CD4-positive, alpha-beta memory T cell (primary cell): ENCODE measurements around the gene TMPRSS12. TPM values are rescaled to one million over a fixed set of nuclear protein-coding genes. Genes with fewer than 3 reads are reported as not detected.
"Not testable (repeated sequence)": the region's sequence is repeated elsewhere in the genome, so short reads cannot be mapped to it uniquely, and the experiment has no call there.

Source experiments
- CTCF ChIA-PET: fragments of 350-600 bp; sonication (Branson Sonifier 250); formaldehyde crosslinking; loops from one replicate; lab custom pipeline; 2021; ENCODE audit warnings: inconsistent platforms; ENCODE audit not compliant: partially characterized antibody; lab: Charles Lee
- POLR2A ChIA-PET: fragments of 350-600 bp; sonication (Branson Sonifier 250); formaldehyde crosslinking; loops from one replicate; lab custom pipeline; 2021; ENCODE audit not compliant: partially characterized antibody; lab: Charles Lee
- DNase-seq, 5 donors: peaks; one replicate each; pipeline versions ENCODE4 v3.0.0 to v3.0.0-alpha.2; 2020 to 2022; ENCODE audit warnings: mixed read lengths in 1 of 5
- H3K27ac ChIP-seq: one replicate; pipeline ENCODE4 v1.7.0; 2013; ENCODE audit warnings: low read depth, low read length
- H3K27me3 ChIP-seq: 2 replicates; pipeline ENCODE4 v1.7.0; 2013; ENCODE audit warnings: mild to moderate bottlenecking, low read length, moderate library complexity; ENCODE audit not compliant: insufficient read depth
- H3K36me3 ChIP-seq: 2 replicates; pipeline ENCODE4 v1.7.0; 2013; ENCODE audit warnings: mild to moderate bottlenecking, low read length, moderate library complexity; ENCODE audit not compliant: insufficient read depth
- H3K4me1 ChIP-seq: 2 replicates; pipeline ENCODE4 v1.7.0; 2013; ENCODE audit warnings: mild to moderate bottlenecking, low read length, moderate library complexity; ENCODE audit not compliant: insufficient read depth
- H3K4me3 ChIP-seq, 2 donors: one replicate each; pipeline ENCODE4 v1.7.0; 2013; ENCODE audit warnings: low read length in 2 of 2, mild to moderate bottlenecking in 1 of 2
- H3K9me3 ChIP-seq, 2 donors: one replicate each; pipeline ENCODE4 v1.7.0; 2013; ENCODE audit warnings: low read length in 2 of 2, control low read depth in 1 of 2; ENCODE audit not compliant: control insufficient read depth in 1 of 2
- H3K27ac Mint-ChIP-seq, 7 donors: one replicate each; pipeline ENCODE4 v1.8.0; 2020 to 2021; ENCODE audit warnings: mixed read lengths in 7 of 7, mild to moderate bottlenecking in 6 of 7, inconsistent platforms in 3 of 7, moderate library complexity in 3 of 7
- H3K27me3 Mint-ChIP-seq, 2 donors: one replicate each; pipeline ENCODE4 v1.8.0; 2020 to 2021; ENCODE audit warnings: mixed read lengths in 2 of 2
- H3K36me3 Mint-ChIP-seq, 2 donors: one replicate each; pipeline ENCODE4 v1.8.0; 2020 to 2021; ENCODE audit warnings: mixed read lengths in 2 of 2, inconsistent platforms in 1 of 2, mild to moderate bottlenecking in 1 of 2
- H3K4me1 Mint-ChIP-seq, 4 donors: one replicate each; pipeline ENCODE4 v1.8.0; 2020 to 2021; ENCODE audit warnings: mixed read lengths in 4 of 4, mild to moderate bottlenecking in 1 of 4
- H3K4me3 Mint-ChIP-seq, 8 donors: one replicate each; pipeline ENCODE4 v1.8.0; 2020 to 2021; ENCODE audit warnings: mixed read lengths in 8 of 8, mild to moderate bottlenecking in 7 of 8, moderate library complexity in 6 of 8, inconsistent platforms in 3 of 8
- H3K9me3 Mint-ChIP-seq, 8 donors: one replicate each; pipeline ENCODE4 v1.8.0; 2020 to 2021; ENCODE audit warnings: mixed read lengths in 8 of 8, mild to moderate bottlenecking in 5 of 8, inconsistent platforms in 3 of 8, moderate library complexity in 1 of 8
- intact Hi-C: fragments of 100-400 bp; cut with micrococcal nuclease; formaldehyde crosslinking; loops from one replicate; pipeline ENCODE4 v1.15.1; 2023
- polyA plus RNA-seq, 2 donors: library from polyadenylated mRNA; unstranded; fragments of 300-500 nt; fragmentation: Illumina TruSeq; gene quantifications; one replicate each; pipeline ENCODE4 v1.2.3, GENCODE V29; 2021
- total RNA-seq, 2 experiments: library from RNA; stranded (reverse); gene quantifications; one replicate each; pipeline ENCODE4 v1.2.3, GENCODE V29; 2021

The TMPRSS12 gene
- total and polyA plus RNA-seq, 4 experiments from 2014 or later, result not detected

GRCh38 chr12:50820177-50820576 lies 22.5 kb upstream of the TMPRSS12 start:
- Histone ChIP-seq H3K27me3 (no peaks in the 10 kb centered on the region), H3K4me3 (no peak overlapping the region), H3K27ac (no peak overlapping the region), H3K4me1 (peaks cover 3% of the 10 kb centered on the region), H3K9me3 (no peaks in the 10 kb centered on the region), H3K36me3 (peaks cover 19% of the 10 kb centered on the region)
- Mint-ChIP-seq H3K27me3 (no peaks in the 10 kb centered on the region), H3K4me3 (no peak overlapping the region), H3K27ac (no peak overlapping the region), H3K4me1 (peaks cover 2 to 5% (median 4%) of the 10 kb centered on the region in 4 donors), H3K9me3 (no peaks in the 10 kb centered on the region), H3K36me3 (peaks cover 30 to 36% of the 10 kb centered on the region in 2 donors)
- intact Hi-C loops, result no loop called here
- no peak for DNase-seq
- CTCF ChIA-PET, result no interaction called here
- POLR2A ChIA-PET, result no interaction called here

GRCh38 chr12:50822082-50822481 lies 20.6 kb upstream of the TMPRSS12 start:
- no peaks in the 10 kb centered on the region for H3K27me3 ChIP-seq
- Mint-ChIP-seq H3K27me3 (no peaks in the 10 kb centered on the region), H3K4me1 (peaks cover 4 to 9% (median 5%) of the 10 kb centered on the region in 4 donors), H3K27ac (no peak overlapping the region), H3K36me3 (peaks cover 17 to 21% of the 10 kb centered on the region in 2 donors), H3K4me3 (no peak overlapping the region), H3K9me3 (no peaks in the 10 kb centered on the region)
- no peak overlapping the region for H3K4me3 ChIP-seq
- POLR2A ChIA-PET, result no interaction called here
- peaks cover 4% of the 10 kb centered on the region for H3K4me1 ChIP-seq
- intact Hi-C loops, result no loop called here
- no peak for DNase-seq
- CTCF ChIA-PET, result interaction anchor here (1.0 to 1.2 kb wide), 2 partner anchors 57 to 165 kb away, joined by 4 to 6 read pairs; no protein-coding TSS in a partner anchor
- no peaks in the 10 kb centered on the region for H3K9me3 ChIP-seq
- H3K36me3 ChIP-seq, result peaks cover 8% of the 10 kb centered on the region
- no peak overlapping the region for H3K27ac ChIP-seq

DNA sequence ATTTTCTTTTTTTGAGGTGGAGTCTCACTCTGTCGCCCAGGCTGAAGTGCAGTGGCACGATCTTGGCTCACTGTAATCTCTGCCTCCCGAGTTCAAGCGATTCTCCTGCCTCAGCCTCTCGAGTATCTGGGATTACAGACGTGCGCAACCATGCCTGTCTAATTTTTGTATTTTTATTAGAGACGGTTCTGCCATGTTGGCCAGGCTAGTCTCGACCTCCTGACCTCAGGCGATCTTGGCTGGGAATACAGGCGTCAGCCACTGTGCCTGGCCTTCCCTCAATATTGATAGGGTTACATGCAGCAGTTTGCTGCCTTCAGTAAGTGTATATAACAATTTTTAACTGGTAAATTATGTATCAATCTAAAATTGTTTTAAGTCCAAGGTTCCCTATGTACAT lies 19.0 kb upstream of the TMPRSS12 start:
- H3K4me3 Mint-ChIP-seq, DNase-seq, H3K27me3 Mint-ChIP-seq, H3K36me3 ChIP-seq, H3K27me3 ChIP-seq, H3K4me1 Mint-ChIP-seq, H3K9me3 ChIP-seq, H3K27ac ChIP-seq, POLR2A ChIA-PET, H3K9me3 Mint-ChIP-seq, H3K4me1 ChIP-seq, H3K4me3 ChIP-seq: not testable (repeated sequence)
- intact Hi-C loops, result loop anchor here (2.0 kb wide), 1 partner anchor 163 kb away; no protein-coding TSS in a partner anchor
- peak overlapping the region in 3 of 7 donors; percentile 42 to 92 (median 86) for H3K27ac Mint-ChIP-seq
- CTCF ChIA-PET, result interaction anchor here (3.0 to 5.6 kb wide), 2 partner anchors 59 to 163 kb away, joined by 18 to 49 read pairs; partner anchors contain the start of gene ATF1
- H3K36me3 Mint-ChIP-seq, result peaks cover 7 to 11% of the 10 kb centered on the region in 2 donors

- Histone ChIP-seq H3K4me3 (no peak overlapping the region), H3K4me1 (peaks cover 4% of the 10 kb centered on the region), H3K27me3 (no peaks in the 10 kb centered on the region), H3K9me3 (no peaks in the 10 kb centered on the region), H3K27ac (peak overlapping the region; percentile 45), H3K36me3 (no peaks in the 10 kb centered on the region)
- no peaks in the 10 kb centered on the region for H3K36me3 Mint-ChIP-seq
- H3K27me3 Mint-ChIP-seq, result peaks cover 0 to 5% of the 10 kb centered on the region in 2 donors
- intact Hi-C loops, result loop anchor here (1.0 to 2.0 kb wide), 3 partner anchors 60 to 203 kb away; no protein-coding TSS in a partner anchor
- CTCF ChIA-PET, result interaction anchor here (1.2 to 5.6 kb wide), 10 partner anchors 10 to 769 kb away, joined by 3 to 49 read pairs (median 6); partner anchors contain the start of genes ATF1 and DAZAP2
- DNase-seq, result peak in 1 of 5 donors; percentile 4
- POLR2A ChIA-PET, result interaction anchor here (1.6 kb wide), 1 partner anchor 60 kb away, joined by 4 read pairs; no protein-coding TSS in a partner anchor
- H3K4me1 Mint-ChIP-seq, result peaks cover 4 to 9% (median 5%) of the 10 kb centered on the region in 4 donors
- peak overlapping the region in 2 of 8 donors; percentile 32 to 52 for H3K4me3 Mint-ChIP-seq
- H3K9me3 Mint-ChIP-seq, result no peaks in the 10 kb centered on the region
- peak overlapping the region; percentile 85 to 97 (median 93) for H3K27ac Mint-ChIP-seq
Measured at GRCh38 chr12:50824914-50825313, 17.8 kb upstream of the TMPRSS12 start.

- ChIA-PET POLR2A (interaction anchor here (1.6 kb wide), 1 partner anchor 61 kb away, joined by 4 read pairs; no protein-coding TSS in a partner anchor), CTCF (interaction anchor here (0.6 to 5.6 kb wide), 12 partner anchors 10 to 769 kb away, joined by 3 to 49 read pairs (median 4); partner anchors contain the start of genes ATF1 and DAZAP2)
- H3K9me3 ChIP-seq, result no peaks in the 10 kb centered on the region
Measured at GRCh38 chr12:50825372-50825838, 17.3 kb upstream of the TMPRSS12 start.

DNA sequence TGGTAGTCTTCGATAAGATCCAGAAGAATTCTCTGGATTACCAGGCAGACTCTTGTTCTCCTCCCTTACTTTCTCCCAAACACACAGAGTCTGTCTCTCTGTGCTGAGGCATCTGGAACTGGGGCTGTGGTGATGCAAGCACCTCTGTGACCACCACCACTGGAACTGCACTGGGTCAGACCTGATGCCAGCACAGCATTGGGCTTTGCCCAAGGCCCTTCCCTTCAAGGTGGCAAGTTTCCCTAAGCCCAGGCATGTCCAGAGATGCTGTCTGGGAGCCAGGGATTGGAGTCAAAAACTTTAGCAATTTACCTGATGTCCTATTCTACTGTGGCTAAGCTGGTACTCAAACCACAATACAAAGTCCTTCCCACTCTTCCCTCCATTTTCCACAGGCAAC lies 14.6 kb upstream of the TMPRSS12 start:
- peaks cover 5 to 6% of the 10 kb centered on the region in 2 donors for H3K27me3 Mint-ChIP-seq
- Histone ChIP-seq H3K27ac (no peak overlapping the region), H3K27me3 (no peaks in the 10 kb centered on the region), H3K9me3 (no peaks in the 10 kb centered on the region), H3K4me3 (no peak overlapping the region), H3K4me1 (peaks cover 4% of the 10 kb centered on the region), H3K36me3 (no peaks in the 10 kb centered on the region)
- ChIA-PET CTCF (interaction anchor here (5.6 kb wide), 1 partner anchor 159 kb away, joined by 49 read pairs; no protein-coding TSS in a partner anchor), POLR2A (interaction anchor here (0.8 kb wide), 1 partner anchor 63 kb away, joined by 3 read pairs; no protein-coding TSS in a partner anchor)
- peak overlapping the region in 2 of 7 donors; percentile 1 to 84 for H3K27ac Mint-ChIP-seq
- H3K36me3 Mint-ChIP-seq, result peaks cover 0 to 1% of the 10 kb centered on the region in 2 donors
- DNase-seq, result no peak
- peaks cover 4 to 9% (median 5%) of the 10 kb centered on the region in 4 donors for H3K4me1 Mint-ChIP-seq
- intact Hi-C loops, result no loop called here
- H3K9me3 Mint-ChIP-seq, result peaks cover 0 to 8% (median 3%) of the 10 kb centered on the region in 8 donors
- no peak overlapping the region for H3K4me3 Mint-ChIP-seq

More at GRCh38 chr12:50825372-50825838, 17.3 kb upstream of the TMPRSS12 start:
- Histone ChIP-seq H3K4me3 (no peak overlapping the region), H3K4me1 (peaks cover 4% of the 10 kb centered on the region), H3K36me3 (no peaks in the 10 kb centered on the region), H3K27me3 (no peaks in the 10 kb centered on the region), H3K27ac (peak overlapping the region; percentile 45)
- no peaks in the 10 kb centered on the region for H3K36me3 Mint-ChIP-seq
- intact Hi-C loops, result loop anchor here (1.0 to 2.0 kb wide), 3 partner anchors 60 to 203 kb away; no protein-coding TSS in a partner anchor
- H3K4me1 Mint-ChIP-seq, result peaks cover 4 to 9% (median 5%) of the 10 kb centered on the region in 4 donors
- peaks cover 0 to 5% of the 10 kb centered on the region in 2 donors for H3K27me3 Mint-ChIP-seq
- peak overlapping the region in 1 of 8 donors; percentile 57 for H3K4me3 Mint-ChIP-seq
- DNase-seq, result peak in 4 of 5 donors; percentile 47 to 65 (median 61)
- peak overlapping the region; percentile 85 to 97 (median 93) for H3K27ac Mint-ChIP-seq
- no peaks in the 10 kb centered on the region for H3K9me3 Mint-ChIP-seq

GRCh38 chr12:50828886-50829285 lies 13.8 kb upstream of the TMPRSS12 start:
- H3K27me3 Mint-ChIP-seq, result peaks cover 5 to 8% of the 10 kb centered on the region in 2 donors
- peaks cover 0 to 13% (median 10%) of the 10 kb centered on the region in 8 donors for H3K9me3 Mint-ChIP-seq
- ChIA-PET POLR2A (interaction anchor here (0.8 kb wide), 1 partner anchor 64 kb away, joined by 3 read pairs; no protein-coding TSS in a partner anchor), CTCF (interaction anchor here (5.6 kb wide), 1 partner anchor 158 kb away, joined by 49 read pairs; no protein-coding TSS in a partner anchor)
- peaks cover 0 to 6% of the 10 kb centered on the region in 2 donors for H3K36me3 Mint-ChIP-seq
- Histone ChIP-seq H3K27me3 (no peaks in the 10 kb centered on the region), H3K9me3 (peaks cover 0 to 3% of the 10 kb centered on the region in 2 donors), H3K27ac (no peak overlapping the region), H3K4me3 (no peak overlapping the region), H3K4me1 (peaks cover 4% of the 10 kb centered on the region), H3K36me3 (no peaks in the 10 kb centered on the region)
- H3K4me3 Mint-ChIP-seq, result no peak overlapping the region
- peak overlapping the region in 2 of 7 donors; percentile 19 to 74 for H3K27ac Mint-ChIP-seq
- DNase-seq, result no peak
- intact Hi-C loops, result no loop called here
- H3K4me1 Mint-ChIP-seq, result peaks cover 4 to 9% (median 5%) of the 10 kb centered on the region in 4 donors
